ENCODE data around the gene RBBP4.

The RBBP4 gene

GRCh38 chr1:32651461-32652073 is 559 bp downstream of the RBBP4 start:
- H2AFZ ChIP-seq (ENCODE audit: low read length): peak overlapping the region; percentile 93
- no peaks in the 10 kb centered on the region for H3K27me3 ChIP-seq (ENCODE audit: control insufficient read depth in 3 of 3, insufficient read depth in 3 of 3, low read depth in 1 of 3, low read length in 3 of 3)
- peak overlapping the region; percentile 94 for H3K14ac ChIP-seq (ENCODE audit: low read length)
- peak overlapping the region; percentile 87 for H4K91ac ChIP-seq (ENCODE audit: low read depth, low read length, poor library complexity)
- WGBS, 2 donors (ENCODE audit: extremely low coverage in 2 of 2, insufficient read length in 2 of 2, insufficient replicate concordance in 1 of 2): no CpG with 5 or more reads among the region's 43 CpGs
- peak overlapping the region; percentile 71 for H3K4me2 ChIP-seq (ENCODE audit: insufficient read depth, low read length, poor library complexity, severe bottlenecking)
- peaks cover 4% of the 10 kb centered on the region for H3K79me1 ChIP-seq (ENCODE audit: low read depth, low read length)
- DNase-seq (ENCODE audit: low spot score): no peak
- H2BK15ac ChIP-seq (ENCODE audit: low read length): peak overlapping the region; percentile 60
- H2AK5ac ChIP-seq (ENCODE audit: low read depth, low read length): peak overlapping the region; percentile 10
- H3K27ac ChIP-seq (replicated peaks; ENCODE audit: low read length): peak overlapping the region; percentile 71
- H3K9ac ChIP-seq (ENCODE audit: low read depth, low read length, poor library complexity): peak overlapping the region; percentile 99
- H3K4me3 ChIP-seq (ENCODE audit: low read length in 2 of 2): peak overlapping the region; percentile 79 to 87
- peak overlapping the region; percentile 62 for H2BK5ac ChIP-seq (ENCODE audit: low read length)
- peak overlapping the region; percentile 96 for H4K8ac ChIP-seq (ENCODE audit: low read depth, low read length)
- H3K4me1 ChIP-seq (ENCODE audit: control insufficient read depth in 2 of 2, insufficient read depth in 1 of 2, low read depth in 1 of 2, low read length in 2 of 2): peaks cover 5% of the 10 kb centered on the region in 2 donors
- peak overlapping the region; percentile 41 for H2BK12ac ChIP-seq (ENCODE audit: low read length)
- H3K4ac ChIP-seq (ENCODE audit: low read length): peak overlapping the region; percentile 98
- H2BK120ac ChIP-seq (ENCODE audit: low read depth, low read length): peak overlapping the region; percentile 91
- H3K9me3 ChIP-seq (replicated peaks in 1 of 2; ENCODE audit: control insufficient read depth in 2 of 2, insufficient read depth in 1 of 2, low read depth in 1 of 2, low read length in 2 of 2): peaks cover 0 to 11% of the 10 kb centered on the region in 2 donors
- H3K23ac ChIP-seq (ENCODE audit: low read depth, low read length, poor library complexity): peak overlapping the region; percentile 99
- peak overlapping the region; percentile 100 for H3K18ac ChIP-seq (ENCODE audit: low read length)
- peaks cover 19 to 60% of the 10 kb centered on the region in 2 donors for H3K36me3 ChIP-seq (replicated peaks in 1 of 2; ENCODE audit: control insufficient read depth in 2 of 2, insufficient read depth in 2 of 2, low read length in 2 of 2)

DNA sequence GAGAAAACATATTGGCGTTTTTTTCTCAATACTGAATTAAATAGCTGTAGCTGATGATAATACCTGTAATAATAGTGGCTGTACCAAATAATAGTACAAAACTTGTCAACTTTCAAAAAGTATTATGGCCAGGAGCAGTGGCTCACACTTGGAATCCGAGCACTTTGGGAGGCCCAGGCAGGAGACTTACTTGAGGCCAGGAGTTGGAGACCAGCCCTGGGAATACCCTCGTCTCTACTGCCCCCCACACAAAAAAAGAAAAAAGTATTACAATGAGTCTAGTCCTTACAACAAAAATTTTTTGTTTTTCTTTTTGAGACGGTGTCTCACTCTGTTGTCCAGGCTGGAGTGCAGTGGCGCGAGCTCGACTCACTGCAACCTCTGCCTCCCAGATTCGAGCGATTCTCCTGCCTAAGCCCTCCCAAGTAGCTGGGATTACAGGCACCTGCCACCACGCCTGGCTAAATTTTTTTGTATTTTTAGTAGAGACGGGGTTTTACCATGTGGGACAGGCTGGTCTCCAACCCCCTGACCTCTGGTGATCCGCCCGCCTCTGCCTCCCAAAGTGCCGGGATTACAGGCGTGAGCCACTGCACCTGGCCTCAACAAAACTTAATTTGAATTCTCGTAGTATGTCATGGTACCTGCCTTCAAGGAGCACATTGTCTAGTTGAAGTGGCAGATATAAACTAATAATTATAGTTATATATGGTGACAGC is 1.4 kb downstream of the RBBP4 start:
- Histone ChIP-seq H4K91ac (ENCODE audit: low read depth, low read length, poor library complexity) (no peak overlapping the region), H3K27ac (replicated peaks; ENCODE audit: low read length) (no peak overlapping the region), H3K23ac (ENCODE audit: low read depth, low read length, poor library complexity) (no peak overlapping the region), H3K36me3 (replicated peaks in 1 of 2; ENCODE audit: control insufficient read depth in 2 of 2, insufficient read depth in 2 of 2, low read length in 2 of 2) (peaks cover 24 to 64% of the 10 kb centered on the region in 2 donors), H2AK5ac (ENCODE audit: low read depth, low read length) (no peak overlapping the region), H2BK120ac (ENCODE audit: low read depth, low read length) (no peak overlapping the region), H3K4me3 (ENCODE audit: low read length in 2 of 2) (peak overlapping the region in 1 of 2 donors; percentile 79), H3K14ac (ENCODE audit: low read length) (no peak overlapping the region), H2BK5ac (ENCODE audit: low read length) (no peak overlapping the region), H2BK12ac (ENCODE audit: low read length) (no peak overlapping the region), H3K27me3 (ENCODE audit: control insufficient read depth in 3 of 3, insufficient read depth in 3 of 3, low read depth in 1 of 3, low read length in 3 of 3) (no peaks in the 10 kb centered on the region), H3K4ac (ENCODE audit: low read length) (no peak overlapping the region), H3K9me3 (replicated peaks in 1 of 2; ENCODE audit: control insufficient read depth in 2 of 2, insufficient read depth in 1 of 2, low read depth in 1 of 2, low read length in 2 of 2) (peaks cover 0 to 7% of the 10 kb centered on the region in 2 donors), H4K8ac (ENCODE audit: low read depth, low read length) (no peak overlapping the region), H2BK15ac (ENCODE audit: low read length) (no peak overlapping the region), H2AFZ (ENCODE audit: low read length) (no peak overlapping the region), H3K4me1 (ENCODE audit: control insufficient read depth in 2 of 2, insufficient read depth in 1 of 2, low read depth in 1 of 2, low read length in 2 of 2) (peaks cover 5% of the 10 kb centered on the region in 2 donors), H3K79me1 (ENCODE audit: low read depth, low read length) (peaks cover 4% of the 10 kb centered on the region), H3K18ac (ENCODE audit: low read length) (no peak overlapping the region), H3K4me2 (ENCODE audit: insufficient read depth, low read length, poor library complexity, severe bottlenecking) (peak overlapping the region; percentile 71), H3K9ac (ENCODE audit: low read depth, low read length, poor library complexity) (no peak overlapping the region)
- WGBS, 2 donors (ENCODE audit: extremely low coverage in 2 of 2, insufficient read length in 2 of 2, insufficient replicate concordance in 1 of 2): no CpG with 5 or more reads among the region's 16 CpGs
- no peak for DNase-seq (ENCODE audit: low spot score)

GRCh38 chr1:32659581-32659980 is 8.6 kb downstream of the RBBP4 start:
- no peaks in the 10 kb centered on the region for H3K4me1 ChIP-seq (ENCODE audit: control insufficient read depth in 2 of 2, insufficient read depth in 1 of 2, low read depth in 1 of 2, low read length in 2 of 2)
- no peak overlapping the region for H2BK15ac ChIP-seq (ENCODE audit: low read length)
- no peak overlapping the region for H4K8ac ChIP-seq (ENCODE audit: low read depth, low read length)
- H2BK120ac ChIP-seq (ENCODE audit: low read depth, low read length): no peak overlapping the region
- no peak overlapping the region for H3K18ac ChIP-seq (ENCODE audit: low read length)
- no peak overlapping the region for H4K91ac ChIP-seq (ENCODE audit: low read depth, low read length, poor library complexity)
- no peak overlapping the region for H3K14ac ChIP-seq (ENCODE audit: low read length)
- no peak overlapping the region for H3K23ac ChIP-seq (ENCODE audit: low read depth, low read length, poor library complexity)
- no peak overlapping the region for H2AFZ ChIP-seq (ENCODE audit: low read length)
- H2BK12ac ChIP-seq (ENCODE audit: low read length): no peak overlapping the region
- H3K79me1 ChIP-seq (ENCODE audit: low read depth, low read length): peaks cover 2% of the 10 kb centered on the region
- H3K27me3 ChIP-seq (ENCODE audit: control insufficient read depth in 3 of 3, insufficient read depth in 3 of 3, low read depth in 1 of 3, low read length in 3 of 3): no peaks in the 10 kb centered on the region
- H3K4me3 ChIP-seq (ENCODE audit: low read length in 2 of 2): no peak overlapping the region
- H3K36me3 ChIP-seq (replicated peaks in 1 of 2; ENCODE audit: control insufficient read depth in 2 of 2, insufficient read depth in 2 of 2, low read length in 2 of 2): peaks cover 39 to 98% of the 10 kb centered on the region in 2 donors
- H2BK5ac ChIP-seq (ENCODE audit: low read length): no peak overlapping the region
- H3K4me2 ChIP-seq (ENCODE audit: insufficient read depth, low read length, poor library complexity, severe bottlenecking): no peak overlapping the region
- peaks cover 2 to 24% of the 10 kb centered on the region in 2 donors for H3K9me3 ChIP-seq (replicated peaks in 1 of 2; ENCODE audit: control insufficient read depth in 2 of 2, insufficient read depth in 1 of 2, low read depth in 1 of 2, low read length in 2 of 2)
- no peak overlapping the region for H2AK5ac ChIP-seq (ENCODE audit: low read depth, low read length)
- no CpG with 5 or more reads among the region's 1 CpG for WGBS, 2 donors (ENCODE audit: extremely low coverage in 2 of 2, insufficient read length in 2 of 2, insufficient replicate concordance in 1 of 2)
- H3K4ac ChIP-seq (ENCODE audit: low read length): no peak overlapping the region
- no peak for DNase-seq (ENCODE audit: low spot score)
- no peak overlapping the region for H3K9ac ChIP-seq (ENCODE audit: low read depth, low read length, poor library complexity)
- no peak overlapping the region for H3K27ac ChIP-seq (replicated peaks; ENCODE audit: low read length)

DNA sequence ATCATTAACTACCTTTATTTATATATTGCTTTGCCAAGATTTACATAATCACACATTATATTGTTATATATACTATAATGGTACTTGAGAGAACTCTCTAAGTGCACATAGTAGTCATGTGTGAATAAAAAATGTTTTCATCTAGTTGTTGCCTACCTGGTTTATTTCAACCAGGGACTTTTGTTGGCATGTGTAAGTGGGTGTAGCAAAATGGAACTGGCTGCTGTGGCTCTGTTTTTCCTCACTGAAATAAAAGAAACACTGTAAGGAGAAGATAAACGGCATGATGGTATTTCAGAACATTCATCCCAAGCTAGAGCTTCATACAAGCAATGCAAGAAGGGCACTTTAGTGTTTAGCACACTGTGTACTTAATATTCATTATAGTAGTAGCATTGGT is 14.9 kb downstream of the RBBP4 start:
- no peak overlapping the region for H3K27ac ChIP-seq (replicated peaks; ENCODE audit: low read length)
- peaks cover 35 to 99% of the 10 kb centered on the region in 2 donors for H3K36me3 ChIP-seq (replicated peaks in 1 of 2; ENCODE audit: control insufficient read depth in 2 of 2, insufficient read depth in 2 of 2, low read length in 2 of 2)
- no peak overlapping the region for H4K91ac ChIP-seq (ENCODE audit: low read depth, low read length, poor library complexity)
- H3K14ac ChIP-seq (ENCODE audit: low read length): no peak overlapping the region
- DNase-seq (ENCODE audit: low spot score): no peak
- H3K23ac ChIP-seq (ENCODE audit: low read depth, low read length, poor library complexity): no peak overlapping the region
- no peak overlapping the region for H3K4ac ChIP-seq (ENCODE audit: low read length)
- peaks cover 0 to 6% of the 10 kb centered on the region in 2 donors for H3K9me3 ChIP-seq (replicated peaks in 1 of 2; ENCODE audit: control insufficient read depth in 2 of 2, insufficient read depth in 1 of 2, low read depth in 1 of 2, low read length in 2 of 2)
- no peak overlapping the region for H4K8ac ChIP-seq (ENCODE audit: low read depth, low read length)
- no peak overlapping the region for H2BK15ac ChIP-seq (ENCODE audit: low read length)
- H3K4me2 ChIP-seq (ENCODE audit: insufficient read depth, low read length, poor library complexity, severe bottlenecking): no peak overlapping the region
- no peak overlapping the region for H2AK5ac ChIP-seq (ENCODE audit: low read depth, low read length)
- H3K4me3 ChIP-seq (ENCODE audit: low read length in 2 of 2): no peak overlapping the region
- no peaks in the 10 kb centered on the region for H3K79me1 ChIP-seq (ENCODE audit: low read depth, low read length)
- no peak overlapping the region for H2BK120ac ChIP-seq (ENCODE audit: low read depth, low read length)
- no peaks in the 10 kb centered on the region for H3K4me1 ChIP-seq (ENCODE audit: control insufficient read depth in 2 of 2, insufficient read depth in 1 of 2, low read depth in 1 of 2, low read length in 2 of 2)
- H3K27me3 ChIP-seq (ENCODE audit: control insufficient read depth in 3 of 3, insufficient read depth in 3 of 3, low read depth in 1 of 3, low read length in 3 of 3): no peaks in the 10 kb centered on the region
- no peak overlapping the region for H2BK12ac ChIP-seq (ENCODE audit: low read length)
- no peak overlapping the region for H2BK5ac ChIP-seq (ENCODE audit: low read length)
- H3K18ac ChIP-seq (ENCODE audit: low read length): no peak overlapping the region
- no peak overlapping the region for H2AFZ ChIP-seq (ENCODE audit: low read length)
- H3K9ac ChIP-seq (ENCODE audit: low read depth, low read length, poor library complexity): no peak overlapping the region
- no CpG with 5 or more reads among the region's 1 CpG for WGBS, 2 donors (ENCODE audit: extremely low coverage in 2 of 2, insufficient read length in 2 of 2, insufficient replicate concordance in 1 of 2)
